GM19240 (cell line): Measurements from ENCODE around the gene GIPC2.
"Not testable (repeated sequence)": the region's sequence is repeated elsewhere in the genome, so short reads cannot be mapped to it uniquely, and the experiment has no call there.

ENCODE experiments used
- DNase-seq: peaks from one replicate; pipeline ENCODE4 v3.0.0; 2011; ENCODE audit warnings: low spot score; ENCODE audit not compliant: insufficient read length

The GIPC2 gene, protein sequence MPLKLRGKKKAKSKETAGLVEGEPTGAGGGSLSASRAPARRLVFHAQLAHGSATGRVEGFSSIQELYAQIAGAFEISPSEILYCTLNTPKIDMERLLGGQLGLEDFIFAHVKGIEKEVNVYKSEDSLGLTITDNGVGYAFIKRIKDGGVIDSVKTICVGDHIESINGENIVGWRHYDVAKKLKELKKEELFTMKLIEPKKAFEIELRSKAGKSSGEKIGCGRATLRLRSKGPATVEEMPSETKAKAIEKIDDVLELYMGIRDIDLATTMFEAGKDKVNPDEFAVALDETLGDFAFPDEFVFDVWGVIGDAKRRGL

GRCh38 chr1:78045926-78046778 lies at the start of gene GIPC2:
Gene GIPC2 (plus strand): TSS chr1:78045966. CDS start chr1:78046095, 129 bp downstream.
- no peak for DNase-seq

GRCh38 chr1:77996734-77997133 lies 49.0 kb upstream of the GIPC2 start:
- no peak for DNase-seq

DNA sequence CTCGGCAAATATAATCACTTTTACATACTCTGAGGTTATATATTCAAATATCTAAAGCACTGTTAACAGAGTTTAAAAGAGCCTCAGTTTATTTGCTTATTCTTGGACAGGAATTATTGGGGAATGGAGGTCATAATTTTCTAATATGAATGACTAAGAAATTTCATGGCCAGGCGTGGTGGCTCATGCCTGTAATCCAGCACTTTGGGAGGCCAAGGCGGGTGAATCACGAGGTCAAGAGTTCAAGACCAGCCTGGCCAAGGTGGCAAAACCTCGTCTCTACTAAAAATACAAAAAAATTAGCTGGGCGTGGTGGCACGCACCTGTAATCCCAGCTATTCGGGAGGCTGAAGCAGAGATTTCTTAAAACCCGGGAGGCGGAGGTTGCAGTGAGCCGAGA lies 45.2 kb upstream of the GIPC2 start:
- not testable (repeated sequence) for DNase-seq

DNA sequence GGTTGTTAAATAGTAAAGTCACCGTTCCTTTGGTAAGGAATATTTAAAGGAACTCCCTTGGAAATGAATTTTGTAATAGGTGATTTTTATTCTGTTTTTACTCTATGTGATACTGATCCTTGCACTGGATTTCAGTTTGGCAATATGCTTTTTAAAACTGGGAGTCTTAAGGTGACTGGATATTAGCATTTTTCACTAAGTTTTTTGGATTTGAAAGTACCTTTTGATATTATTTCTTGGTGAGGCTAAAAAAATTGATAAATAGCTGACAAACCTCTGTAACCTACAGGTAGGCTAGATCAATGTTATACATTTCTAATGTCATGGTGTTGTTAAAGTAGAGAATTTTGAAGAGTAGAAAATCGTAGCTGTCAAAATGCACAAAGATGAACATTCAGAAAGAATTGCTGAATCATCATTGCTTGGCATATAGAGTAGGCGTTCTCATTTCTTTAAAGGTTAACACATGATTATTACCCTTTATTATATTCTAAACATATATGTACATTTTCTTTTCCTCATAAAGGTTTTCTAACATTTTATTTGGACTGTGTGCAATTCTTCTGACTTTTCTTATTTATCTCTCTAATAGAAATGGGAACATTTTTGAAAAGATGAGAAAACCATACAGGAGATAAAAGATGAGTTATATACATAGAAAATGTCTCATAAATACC lies 42.6 kb upstream of the GIPC2 start:
- no peak for DNase-seq

DNA sequence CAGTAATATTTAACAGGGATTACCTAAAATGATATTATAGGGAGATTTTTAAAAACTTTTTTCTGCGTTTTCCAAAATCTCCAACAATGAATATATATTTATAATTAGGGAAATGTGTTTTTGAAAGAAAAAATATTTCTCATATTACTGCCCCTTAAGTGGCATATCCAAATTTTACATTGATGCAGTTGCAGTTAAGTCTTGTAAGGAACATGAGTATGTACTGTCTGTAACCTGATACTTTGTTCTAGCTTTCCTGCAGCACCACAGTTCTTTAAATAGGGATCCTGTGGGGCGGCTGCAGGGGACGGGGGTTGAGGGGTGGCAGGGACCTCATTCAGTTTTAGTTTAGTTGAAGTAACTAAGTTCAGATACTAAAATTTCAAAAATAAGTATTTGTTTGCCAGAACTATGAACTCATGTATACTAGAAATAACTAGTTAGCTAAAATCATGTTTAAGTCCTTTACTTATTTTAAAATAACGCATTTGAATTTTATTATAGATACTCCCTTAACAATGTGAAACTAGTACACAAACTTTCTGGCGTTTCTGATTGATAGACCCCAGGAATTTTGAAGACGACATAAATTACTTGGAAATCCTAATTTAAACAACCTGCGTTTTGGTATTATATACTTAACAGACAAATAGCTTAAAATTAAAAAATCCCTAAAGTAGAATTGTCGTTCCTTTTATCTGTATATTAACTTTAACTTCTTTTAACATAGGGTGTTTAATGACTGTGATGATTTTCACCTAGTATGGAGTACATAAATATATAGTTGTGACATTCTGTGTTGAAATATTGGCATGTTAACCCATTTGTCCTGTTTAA lies 41.7 kb upstream of the GIPC2 start:
- peak; percentile 19 for DNase-seq

- DNase-seq: peak; percentile 50
These were observed 40.9 kb upstream of the GIPC2 start, which contains the start of gene DNAJB4 for GRCh38 chr1:78004719-78005447. Gene DNAJB4 (plus strand): TSS chr1:78004939. CDS start chr1:78005111, 172 bp downstream.

DNA sequence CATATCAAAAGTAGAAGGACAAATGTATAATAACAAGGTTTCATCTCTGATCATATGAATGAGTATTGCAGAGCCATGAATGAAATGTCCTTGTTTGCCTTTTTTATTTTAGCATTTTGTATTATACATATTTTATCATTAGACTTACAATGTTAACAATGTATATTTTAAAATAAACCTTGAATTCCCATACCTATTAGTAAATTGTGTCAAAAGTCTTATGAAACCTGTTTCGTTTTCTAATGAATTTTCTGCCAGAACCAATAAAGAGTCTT lies 40.4 kb upstream of the GIPC2 start:
- no peak for DNase-seq

- DNase-seq: no peak
These were observed 40.0 kb upstream of the GIPC2 start for GRCh38 chr1:78005755-78006154.

GRCh38 chr1:78006521-78006920 lies 39.2 kb upstream of the GIPC2 start:
- no peak for DNase-seq

GRCh38 chr1:78007677-78008341 lies 38.0 kb upstream of the GIPC2 start:
- no peak for DNase-seq

DNA sequence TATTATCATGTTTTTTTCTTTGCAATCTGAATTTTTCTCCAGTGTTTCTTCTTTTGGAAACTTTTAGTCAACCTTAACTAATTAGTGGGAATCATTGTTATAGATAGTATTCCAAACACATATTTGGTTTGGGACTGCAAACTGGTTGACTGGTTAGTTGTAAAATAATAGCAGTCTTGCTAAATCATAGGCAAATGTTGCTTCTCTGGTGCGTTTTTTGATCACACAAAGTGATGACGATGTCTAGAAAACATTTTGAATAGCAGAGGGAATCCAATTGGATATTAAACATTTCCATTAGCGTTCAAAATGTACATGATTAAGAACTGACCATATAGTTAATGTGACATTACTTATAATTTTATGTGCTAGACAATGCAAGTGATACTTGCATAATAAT lies 36.5 kb upstream of the GIPC2 start:
- DNase-seq: no peak

- DNase-seq: no peak
These were observed 35.9 kb upstream of the GIPC2 start for GRCh38 chr1:78009836-78010235.

GRCh38 chr1:78011050-78011449 lies 34.7 kb upstream of the GIPC2 start:
- no peak for DNase-seq

DNA sequence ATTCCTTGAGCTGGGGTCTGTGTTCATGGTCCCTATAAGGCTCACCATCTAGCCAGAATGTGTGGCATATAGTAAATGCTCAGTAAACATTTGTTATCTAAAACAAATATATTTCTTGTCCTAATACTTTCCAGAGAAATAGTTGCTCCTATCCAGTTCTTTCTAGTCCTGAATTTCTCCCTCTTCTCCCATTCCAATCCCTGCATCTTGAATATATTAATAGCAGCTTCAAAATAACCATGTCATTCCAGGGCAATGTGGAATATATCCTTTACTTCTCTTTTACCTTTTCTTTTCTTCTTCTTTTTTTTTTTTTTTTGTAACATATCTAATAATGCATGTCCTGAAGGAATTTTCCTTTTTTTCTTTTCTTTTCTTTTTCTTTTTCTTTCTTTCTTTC lies 30.6 kb upstream of the GIPC2 start:
- DNase-seq: no peak

GRCh38 chr1:78019024-78019423 lies 26.7 kb upstream of the GIPC2 start:
- DNase-seq: no peak

- not testable (repeated sequence) for DNase-seq
These were observed 24.6 kb upstream of the GIPC2 start for GRCh38 chr1:78021134-78021533.

DNA sequence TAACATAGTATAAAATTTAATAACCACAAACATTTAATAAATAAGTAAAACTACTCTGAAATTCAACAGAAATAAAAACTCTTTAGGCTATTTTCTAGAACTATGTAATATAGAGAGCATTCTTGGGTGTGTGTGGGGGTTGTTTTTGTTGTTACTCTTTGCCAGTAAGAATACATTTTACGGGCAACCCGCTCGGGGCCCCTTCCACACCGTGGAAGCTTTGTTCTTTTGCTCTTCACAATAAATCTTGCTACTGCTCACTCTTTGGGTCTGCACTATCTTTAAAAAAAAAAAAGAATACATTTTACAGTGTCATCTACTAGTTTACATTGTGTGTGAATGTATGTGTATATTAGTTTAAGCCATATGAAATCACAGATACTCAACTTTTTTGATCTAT lies 16.0 kb upstream of the GIPC2 start:
- no peak for DNase-seq

GRCh38 chr1:78032996-78033796 lies 12.6 kb upstream of the GIPC2 start:
- no peak for DNase-seq

DNA sequence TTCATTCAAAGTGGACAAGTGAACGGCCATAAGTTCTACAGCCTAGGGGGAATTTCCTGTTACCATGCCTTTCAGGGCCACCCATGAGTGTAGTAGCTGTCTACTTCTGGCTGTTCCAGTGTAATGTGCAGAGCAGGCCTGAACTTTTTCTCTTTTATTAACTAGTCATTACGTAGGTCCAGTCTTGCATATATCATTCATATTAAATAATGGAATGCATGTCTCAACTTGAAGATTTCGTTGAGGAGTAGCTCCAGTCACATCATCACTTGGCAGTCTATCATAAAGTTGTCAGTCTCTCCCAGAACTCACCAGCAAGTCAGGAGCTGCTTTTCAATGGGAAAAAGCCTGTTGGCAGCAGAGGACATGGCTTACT lies 12.0 kb upstream of the GIPC2 start:
- no peak for DNase-seq
